Testis (tissue), 3 donors: ENCODE data around the gene SLC6A9. TPM values are rescaled to one million over a fixed set of nuclear protein-coding genes. Genes with fewer than 3 reads are reported as not detected.
A peak's percentile ranks its signal among the peaks of the same experiment; 100 is the strongest.

Experiments
- DNase-seq: peaks from one replicate; pipeline ENCODE4 v3.0.0-alpha.2; 2019
- H3K27ac ChIP-seq, 2 donors: fragments of 200-600 bp; sonication (generic); one replicate each; pipeline ENCODE4 v1.5.1; 2019
- H3K27me3 ChIP-seq: fragments of 200-600 bp; sonication (generic); one replicate; pipeline ENCODE4 v1.5.1; 2019
- H3K36me3 ChIP-seq: fragments of 200-600 bp; sonication (generic); one replicate; pipeline ENCODE4 v1.5.1; 2017; ENCODE audit warnings: low read depth; ENCODE audit errors: missing control alignments
- H3K4me1 ChIP-seq: fragments of 200-600 bp; sonication (generic); one replicate; pipeline ENCODE4 v1.5.1; 2019
- H3K4me3 ChIP-seq, 2 donors: fragments of 200-600 bp; sonication (generic); one replicate each; pipeline ENCODE4 v1.5.1; 2017 to 2019
- H3K9me3 ChIP-seq: fragments of 200-600 bp; sonication (generic); one replicate; pipeline ENCODE4 v1.5.1; 2017
- CTCF ChIP-seq, 3 experiments: fragments of 450-650 bp in 2 of 3; fragments of 200-600 bp in 1 of 3; sonication (generic) in 1 of 3; IDR thresholded peaks; one replicate each; pipeline ENCODE4 v1.5.1; 2016 to 2019; ENCODE audit warnings: antibody characterized with exemption in 3 of 3, mild to moderate bottlenecking in 2 of 3, moderate library complexity in 1 of 3
- POLR2A ChIP-seq: fragments of 450-650 bp; IDR thresholded peaks from one replicate; pipeline ENCODE4 v1.6.1; 2017; ENCODE audit warnings: antibody characterized with exemption, mild to moderate bottlenecking, moderate library complexity
- WGBS, 2 donors: methylation state at CpG; one replicate each; pipeline ENCODE4 v1.1.5; 2018; 5-methylcytosine and 5-hydroxymethylcytosine counted together
- intact Hi-C: fragments of 100-400 bp; cut with DNase I; formaldehyde crosslinking; loops from one replicate; pipeline ENCODE4 v1.15.1; 2023; ENCODE audit warnings: low total_unique reads
- polyA plus RNA-seq: library from polyadenylated mRNA; stranded (reverse); fragments of 350-450 nt; fragmentation: Illumina TruSeq; extraction: RNeasy Lipid Tissue Mini Kit (QIAGEN cat#74804); gene quantifications from one replicate; pipeline ENCODE4 v1.2.3, GENCODE V29; 2014; ENCODE audit warnings: low read depth, low replicate concordance; ENCODE audit not compliant: insufficient read depth
- total RNA-seq, 2 donors: library from RNA; depleted of rRNA; stranded (reverse); fragments of >200 nt; gene quantifications; one replicate each; pipeline ENCODE4 v1.2.3, GENCODE V29; 2016

The SLC6A9 gene
- total and polyA plus RNA-seq, 3 donors from 2014 or later, result 1.2 to 2.3 (median 1.7) TPM

GRCh38 chr1:43974443-43975248 lies 56.6 kb downstream of the SLC6A9 start, which contains the start of gene ATP6V0B:
Gene ATP6V0B (plus strand): TSS chr1:43974960. CDS start chr1:43975041, 81 bp downstream.
- Histone ChIP-seq H3K27me3 (no peaks in the 10 kb centered on the region), H3K27ac (peak within 1 kb of the TSS; percentile 76 to 89), H3K4me1 (peaks cover 32% of the 10 kb centered on the region), H3K9me3 (no peaks in the 10 kb centered on the region), H3K4me3 (peak within 1 kb of the TSS; percentile 87 to 89), H3K36me3 (no peaks in the 10 kb centered on the region)
- TF ChIP-seq CTCF (IDR thresholded peaks at IDR 0.05), result peak in 2 of 3 experiments; percentile 35 to 58
- peak; percentile 87 for TF ChIP-seq POLR2A
- WGBS, 2 donors, result 0% methylated on average over 14 to 91 of the region's 93 CpGs
- peak; percentile 98 for DNase-seq
- intact Hi-C loops, result no loop called here

- no peak for TF ChIP-seq POLR2A
- TF ChIP-seq CTCF (IDR thresholded peaks at IDR 0.05), result no peak
- Histone ChIP-seq H3K36me3 (no peaks in the 10 kb centered on the region), H3K27me3 (no peaks in the 10 kb centered on the region), H3K9me3 (no peaks in the 10 kb centered on the region), H3K4me3 (peak overlapping the region; percentile 87 to 89), H3K27ac (peak overlapping the region; percentile 76 to 89), H3K4me1 (peaks cover 30% of the 10 kb centered on the region)
- intact Hi-C loops, result no loop called here
- WGBS, 2 donors, result 25 to 33% methylated on average over 9 of the region's 9 CpGs
- DNase-seq, result no peak
Measured at GRCh38 chr1:43973981-43974442, 57.2 kb downstream of the SLC6A9 start.

GRCh38 chr1:43971336-43971980 lies 59.8 kb downstream of the SLC6A9 start:
- no peak for DNase-seq
- 93 to 94% methylated on average over 17 of the region's 17 CpGs for WGBS, 2 donors

GRCh38 chr1:43970911-43971310 lies 60.4 kb downstream of the SLC6A9 start:
- no peak overlapping the region for H3K4me3 ChIP-seq
- DNase-seq, result no peak
- TF ChIP-seq POLR2A (no peak), CTCF (IDR thresholded peaks at IDR 0.05) (no peak)
- H3K4me1 ChIP-seq, result peaks cover 17% of the 10 kb centered on the region
- H3K27me3 ChIP-seq, result no peaks in the 10 kb centered on the region
- WGBS, 2 donors, result 73 to 74% methylated on average over 9 of the region's 9 CpGs
- no peaks in the 10 kb centered on the region for H3K9me3 ChIP-seq
- H3K27ac ChIP-seq, result no peak overlapping the region
- no peaks in the 10 kb centered on the region for H3K36me3 ChIP-seq
- intact Hi-C loops, result no loop called here

More at GRCh38 chr1:43971336-43971980, 59.8 kb downstream of the SLC6A9 start:
- no peaks in the 10 kb centered on the region for H3K36me3 ChIP-seq
- H3K4me3 ChIP-seq, result no peak overlapping the region
- intact Hi-C loops, result no loop called here
- H3K27ac ChIP-seq, result no peak overlapping the region
- TF ChIP-seq POLR2A, result no peak
- TF ChIP-seq CTCF (IDR thresholded peaks at IDR 0.05), result no peak
- H3K9me3 ChIP-seq, result no peaks in the 10 kb centered on the region
- peaks cover 22% of the 10 kb centered on the region for H3K4me1 ChIP-seq
- H3K27me3 ChIP-seq, result no peaks in the 10 kb centered on the region
